Measurements from ENCODE around the gene LRMDA.

Gene LRMDA

DNA sequence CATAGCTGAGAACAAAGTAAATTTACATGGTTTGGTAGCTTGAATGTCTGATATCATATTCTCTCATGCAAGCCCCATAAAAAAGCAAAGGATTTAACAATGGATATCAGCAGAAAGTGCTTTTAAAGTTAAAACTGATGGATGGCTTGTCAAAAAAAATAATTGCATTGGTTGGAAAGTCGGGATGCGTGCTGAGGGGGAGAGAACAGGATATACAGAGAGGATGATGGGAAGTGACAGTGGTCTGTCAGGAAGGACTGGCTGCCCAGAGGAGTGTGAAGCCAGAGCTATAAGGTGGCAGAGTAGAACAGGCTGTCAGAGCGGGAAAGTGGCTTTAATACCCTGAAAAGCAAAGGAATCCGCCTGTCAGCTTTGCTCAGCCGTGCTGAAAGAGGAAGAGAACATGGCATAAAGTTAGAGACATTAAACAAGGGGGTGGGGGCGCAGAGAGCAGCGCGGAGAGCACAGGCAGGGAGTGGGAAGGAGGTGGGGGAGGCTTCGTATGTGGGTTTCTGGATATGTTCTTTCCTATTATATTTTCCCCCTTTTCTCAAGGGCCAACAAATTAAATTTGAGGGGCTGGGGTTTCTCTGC is 493.0 kb downstream of the LRMDA start:
- Histone ChIP-seq H3K4me1 (ENCODE audit: control insufficient read depth, insufficient read depth, low read length) (no peaks in the 10 kb centered on the region), H3K4me3 (ENCODE audit: low read depth, low read length) (no peak overlapping the region), H3K27ac (ENCODE audit: extremely low read depth, low read depth, low read length) (no peak overlapping the region), H3K36me3 (ENCODE audit: control insufficient read depth in 2 of 2, insufficient read depth in 1 of 2, low read length in 2 of 2) (no peaks in the 10 kb centered on the region), H3K9me3 (ENCODE audit: control insufficient read depth, insufficient read depth, low read depth, low read length) (no peaks in the 10 kb centered on the region)
- ChIA-PET CTCF (interaction anchor here (0.7 kb wide), 1 partner anchor 46 kb away, joined by 3 read pairs; no protein-coding TSS in a partner anchor), POLR2A (no interaction called here)
- TF ChIP-seq GLIS2 (tag by site-specific recombination; IDR thresholded peaks at IDR 0.05) (no peak), ZNF792 (tag by site-specific recombination; IDR thresholded peaks at IDR 0.05) (no peak), ZNF707 (tag by site-specific recombination; IDR thresholded peaks at IDR 0.05) (no peak), ZNF621 (tag by site-specific recombination; IDR thresholded peaks at IDR 0.05) (no peak), MZF1 (tag by site-specific recombination; IDR thresholded peaks at IDR 0.05; ENCODE audit: borderline replicate concordance) (no peak), ZNF23 (tag by site-specific recombination; IDR thresholded peaks at IDR 0.05; ENCODE audit: borderline replicate concordance) (no peak), ZNF501 (tag by site-specific recombination; IDR thresholded peaks at IDR 0.05) (no peak), GLIS1 (tag by site-specific recombination; IDR thresholded peaks at IDR 0.05) (no peak), ZNF830 (tag by site-specific recombination; IDR thresholded peaks at IDR 0.05; ENCODE audit: low read depth) (no peak), ZBTB6 (tag by site-specific recombination; IDR thresholded peaks at IDR 0.05) (no peak)
- TF ChIP-seq, protein P1, sequence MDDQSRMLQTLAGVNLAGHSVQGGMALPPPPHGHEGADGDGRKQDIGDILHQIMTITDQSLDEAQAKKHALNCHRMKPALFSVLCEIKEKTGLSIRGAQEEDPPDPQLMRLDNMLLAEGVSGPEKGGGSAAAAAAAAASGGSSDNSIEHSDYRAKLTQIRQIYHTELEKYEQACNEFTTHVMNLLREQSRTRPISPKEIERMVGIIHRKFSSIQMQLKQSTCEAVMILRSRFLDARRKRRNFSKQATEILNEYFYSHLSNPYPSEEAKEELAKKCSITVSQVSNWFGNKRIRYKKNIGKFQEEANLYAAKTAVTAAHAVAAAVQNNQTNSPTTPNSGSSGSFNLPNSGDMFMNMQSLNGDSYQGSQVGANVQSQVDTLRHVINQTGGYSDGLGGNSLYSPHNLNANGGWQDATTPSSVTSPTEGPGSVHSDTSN (CRISPR knock-in tag; IDR thresholded peaks at IDR 0.05) = no peak

- H3K27ac ChIP-seq (ENCODE audit: extremely low read depth, low read depth, low read length) = no peak overlapping the region
- no peaks in the 10 kb centered on the region for H3K9me3 ChIP-seq (ENCODE audit: control insufficient read depth, insufficient read depth, low read depth, low read length)
- TF ChIP-seq, protein P2, sequence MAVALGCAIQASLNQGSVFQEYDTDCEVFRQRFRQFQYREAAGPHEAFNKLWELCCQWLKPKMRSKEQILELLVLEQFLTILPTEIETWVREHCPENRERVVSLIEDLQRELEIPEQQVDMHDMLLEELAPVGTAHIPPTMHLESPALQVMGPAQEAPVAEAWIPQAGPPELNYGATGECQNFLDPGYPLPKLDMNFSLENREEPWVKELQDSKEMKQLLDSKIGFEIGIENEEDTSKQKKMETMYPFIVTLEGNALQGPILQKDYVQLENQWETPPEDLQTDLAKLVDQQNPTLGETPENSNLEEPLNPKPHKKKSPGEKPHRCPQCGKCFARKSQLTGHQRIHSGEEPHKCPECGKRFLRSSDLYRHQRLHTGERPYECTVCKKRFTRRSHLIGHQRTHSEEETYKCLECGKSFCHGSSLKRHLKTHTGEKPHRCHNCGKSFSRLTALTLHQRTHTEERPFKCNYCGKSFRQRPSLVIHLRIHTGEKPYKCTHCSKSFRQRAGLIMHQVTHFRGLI (tag by site-specific recombination; IDR thresholded peaks at IDR 0.05) = no peak
- TF ChIP-seq HIC1 (tag by site-specific recombination; IDR thresholded peaks at IDR 0.05) (no peak), BCL11A (tag by site-specific recombination; IDR thresholded peaks at IDR 0.05; ENCODE audit: low read depth) (no peak), ZNF707 (tag by site-specific recombination; IDR thresholded peaks at IDR 0.05) (no peak), YY2 (tag by site-specific recombination; IDR thresholded peaks at IDR 0.05) (no peak), ZNF830 (tag by site-specific recombination; IDR thresholded peaks at IDR 0.05; ENCODE audit: low read depth) (no peak), KLF17 (tag by site-specific recombination; IDR thresholded peaks at IDR 0.05) (no peak), ZNF184 (tag by site-specific recombination; IDR thresholded peaks at IDR 0.05) (no peak), ATF2 (tag by site-specific recombination; IDR thresholded peaks at IDR 0.05; ENCODE audit: low read depth) (no peak)
- TF ChIP-seq, protein P3, sequence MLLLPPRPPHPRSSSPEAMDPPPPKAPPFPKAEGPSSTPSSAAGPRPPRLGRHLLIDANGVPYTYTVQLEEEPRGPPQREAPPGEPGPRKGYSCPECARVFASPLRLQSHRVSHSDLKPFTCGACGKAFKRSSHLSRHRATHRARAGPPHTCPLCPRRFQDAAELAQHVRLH (tag by site-specific recombination; IDR thresholded peaks at IDR 0.05) = no peak
- ChIA-PET CTCF (no interaction called here), POLR2A (no interaction called here)
- H3K4me3 ChIP-seq (ENCODE audit: low read depth, low read length) = no peak overlapping the region
- H3K36me3 ChIP-seq (ENCODE audit: control insufficient read depth in 2 of 2, insufficient read depth in 1 of 2, low read length in 2 of 2) = no peaks in the 10 kb centered on the region
- no peaks in the 10 kb centered on the region for H3K4me1 ChIP-seq (ENCODE audit: control insufficient read depth, insufficient read depth, low read length)
Measured at GRCh38 chr10:75925999-75926398, 494.6 kb downstream of the LRMDA start.
